ENCODE results near the gene FAM171A2. TPM values are rescaled to one million over a fixed set of nuclear protein-coding genes. Genes with fewer than 3 reads are reported as not detected.

Gene FAM171A2
- total RNA-seq, 2 donors from 2014 or later: 45.7 to 51.9 TPM

GRCh38 chr17:44304651-44305050 lies 59.0 kb downstream of the FAM171A2 start:
- Histone ChIP-seq H3K36me3 (ENCODE audit: control insufficient read depth, insufficient read depth, low read length) (no peaks in the 10 kb centered on the region), H3K4me3 (ENCODE audit: low read length) (no peak overlapping the region), H3K9me3 (ENCODE audit: control insufficient read depth, low read length) (no peaks in the 10 kb centered on the region), H3K4me1 (ENCODE audit: control insufficient read depth, insufficient read depth, low read length) (no peaks in the 10 kb centered on the region), H3K27me3 (ENCODE audit: control insufficient read depth, insufficient read depth, low read length, poor library complexity, severe bottlenecking) (no peaks in the 10 kb centered on the region), H3K27ac (ENCODE audit: low read depth, low read length) (no peak overlapping the region), H3K9ac (ENCODE audit: extremely low read depth, low read length, poor library complexity, severe bottlenecking) (no peak overlapping the region)
- no peak for DNase-seq
- Mint-ChIP-seq H3K4me3 (no peak overlapping the region), H3K4me1 (peaks cover 10% of the 10 kb centered on the region), H3K36me3 (ENCODE audit: low read depth) (no peaks in the 10 kb centered on the region), H3K27me3 (ENCODE audit: insufficient read depth) (peaks cover 13% of the 10 kb centered on the region), H3K9me3 (no peaks in the 10 kb centered on the region), H3K27ac (no peak overlapping the region)
- no peak for TF ChIP-seq CTCF (conservative IDR thresholded peaks at IDR 0.05)

Other genes starting within 250 kb of the FAM171A2 start
- gene HDAC5, start 240.2 kb downstream of the FAM171A2 start, total RNA-seq: 10 to 100 TPM; 36.9 to 64.6 TPM
- 10 to 100 TPM; 20.9 to 23.4 TPM for gene HROB, start 221.9 kb downstream of the FAM171A2 start, total RNA-seq
- under 1 TPM in 1 of 2 donors, not detected in 1; 0.53 TPM for gene ASB16, start 193.1 kb downstream of the FAM171A2 start, total RNA-seq
- 10 to 100 TPM; 28.8 to 33.1 TPM for gene TMUB2, start 176.9 kb downstream of the FAM171A2 start, total RNA-seq
- gene ATXN7L3, start 164.0 kb downstream of the FAM171A2 start, total RNA-seq: 100 to 1,000 TPM; 118 to 144 TPM
- 10 to 100 TPM; 62.0 to 89.9 TPM for gene UBTF, start 144.2 kb downstream of the FAM171A2 start, total RNA-seq
- gene SLC4A1, start 95.7 kb downstream of the FAM171A2 start, total RNA-seq: under 1 TPM in 1 of 2 donors, not detected in 1; 0.04 TPM
- gene RUNDC3A, start 55.3 kb downstream of the FAM171A2 start, total RNA-seq: 1 to 10 TPM; 1.0 to 2.1 TPM
- gene SLC25A39, start 39.0 kb downstream of the FAM171A2 start, total RNA-seq: 100 to 1,000 TPM; 191 to 201 TPM
- gene GRN, start 18.6 kb downstream of the FAM171A2 start, total RNA-seq: 100 to 1,000 TPM; 178 to 205 TPM
- gene ITGA2B, start 25.8 kb upstream of the FAM171A2 start, total RNA-seq: 1 to 10 TPM; 5.2 to 8.5 TPM
- gene GPATCH8, start 139.6 kb upstream of the FAM171A2 start, total RNA-seq: 10 to 100 TPM; 49.9 to 55.2 TPM
- gene FZD2, start 193.6 kb upstream of the FAM171A2 start, total RNA-seq: 10 to 100 TPM; 20.6 to 21.9 TPM

All from endodermal cell (in vitro differentiated cells).